Left colon (tissue), 2 donors: ENCODE data around the gene EXOC8. TPM values are rescaled to one million over a fixed set of nuclear protein-coding genes. Genes with fewer than 3 reads are reported as not detected.

Experiments used
- ATAC-seq: fragments of 200-7000 bp; cut with Tn5 transposase; one replicate; pipeline ENCODE4 v1.9.1; 2020; ENCODE audit warnings: mild to moderate bottlenecking, moderate library complexity
- DNase-seq, 2 donors: peaks; one replicate each; pipeline ENCODE4 v3.0.0-alpha.2; 2020
- intact Hi-C, 2 donors: fragments of 100-400 bp; cut with DNase I in 1 of 2; cut with micrococcal nuclease in 1 of 2; formaldehyde crosslinking; loops; one replicate each; pipeline versions ENCODE4 v1.11.2 to v1.14.0; 2022; cut with DNase I, micrococcal nuclease
- long read RNA-seq: library from polyadenylated mRNA; unstranded; transcript quantifications from one replicate; pipeline ENCODE4 v2.0.0, GENCODE V29; 2021
- total RNA-seq, 2 donors: library from RNA; stranded (reverse); fragmentation: NEBNext Ultra II Directional; extraction: Animal tissue kit (Norgen Biotek cat#: 25700); gene quantifications; one replicate each; pipeline ENCODE4 v1.2.1, GENCODE V29; 2021
- donor health status: DM: no; HTN: no; CAD: no.
- donor health status: DM: yes; HTN: yes; CAD: no.

EXOC8 gene, protein sequence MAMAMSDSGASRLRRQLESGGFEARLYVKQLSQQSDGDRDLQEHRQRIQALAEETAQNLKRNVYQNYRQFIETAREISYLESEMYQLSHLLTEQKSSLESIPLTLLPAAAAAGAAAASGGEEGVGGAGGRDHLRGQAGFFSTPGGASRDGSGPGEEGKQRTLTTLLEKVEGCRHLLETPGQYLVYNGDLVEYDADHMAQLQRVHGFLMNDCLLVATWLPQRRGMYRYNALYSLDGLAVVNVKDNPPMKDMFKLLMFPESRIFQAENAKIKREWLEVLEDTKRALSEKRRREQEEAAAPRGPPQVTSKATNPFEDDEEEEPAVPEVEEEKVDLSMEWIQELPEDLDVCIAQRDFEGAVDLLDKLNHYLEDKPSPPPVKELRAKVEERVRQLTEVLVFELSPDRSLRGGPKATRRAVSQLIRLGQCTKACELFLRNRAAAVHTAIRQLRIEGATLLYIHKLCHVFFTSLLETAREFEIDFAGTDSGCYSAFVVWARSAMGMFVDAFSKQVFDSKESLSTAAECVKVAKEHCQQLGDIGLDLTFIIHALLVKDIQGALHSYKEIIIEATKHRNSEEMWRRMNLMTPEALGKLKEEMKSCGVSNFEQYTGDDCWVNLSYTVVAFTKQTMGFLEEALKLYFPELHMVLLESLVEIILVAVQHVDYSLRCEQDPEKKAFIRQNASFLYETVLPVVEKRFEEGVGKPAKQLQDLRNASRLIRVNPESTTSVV
- 10 to 100 TPM; 12.2 to 14.1 TPM for total RNA-seq
- long read RNA-seq, full-length matches to known transcripts = 2 of 2 reads
- long read RNA-seq, partial matches to known transcripts = 0 of 2 reads
- long read RNA-seq, other reads (novel, unspliced or antisense) = 0 of 2 reads

DNA sequence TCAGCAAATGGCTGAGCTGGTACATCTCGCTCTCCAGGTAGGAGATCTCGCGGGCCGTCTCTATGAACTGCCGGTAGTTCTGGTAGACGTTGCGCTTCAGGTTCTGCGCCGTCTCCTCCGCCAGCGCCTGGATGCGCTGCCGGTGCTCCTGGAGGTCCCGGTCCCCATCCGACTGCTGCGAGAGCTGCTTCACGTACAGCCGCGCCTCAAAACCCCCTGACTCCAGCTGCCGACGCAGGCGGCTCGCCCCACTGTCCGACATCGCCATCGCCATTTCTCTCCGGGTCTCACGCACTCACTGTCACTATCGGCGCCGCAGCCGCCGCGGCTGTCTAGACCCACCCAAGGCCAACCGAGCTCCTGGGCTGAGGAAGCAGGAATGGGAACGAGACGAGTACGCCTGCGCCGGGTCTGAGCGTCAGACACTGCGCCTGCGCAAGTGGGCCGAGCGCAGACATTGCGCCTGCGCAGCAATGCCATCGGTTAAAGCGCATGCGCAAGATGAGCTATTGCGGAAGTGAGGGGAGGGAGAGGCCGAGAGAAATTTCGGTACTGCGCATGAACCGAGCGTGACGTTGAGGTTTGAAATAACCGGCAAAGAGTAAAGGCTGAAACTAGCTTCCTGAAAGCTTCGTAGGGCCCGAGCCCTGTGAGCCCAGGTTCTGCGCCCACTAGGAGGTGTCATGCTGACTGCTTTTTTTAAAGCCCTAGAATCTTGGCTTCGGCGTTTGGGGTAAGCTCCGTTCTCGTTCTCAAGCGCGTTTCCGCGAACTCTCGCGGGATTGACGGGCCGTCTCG is at the start of gene EXOC8:
Gene EXOC8, minus strand, starts transcription at position 381 of the 798 bp plus-strand sequence. Its CDS starts 107 bp downstream, at position 274.
- ATAC-seq = peak; percentile 87
- intact Hi-C loops = no loop called here
- DNase-seq = peak; percentile 92 to 95

DNA sequence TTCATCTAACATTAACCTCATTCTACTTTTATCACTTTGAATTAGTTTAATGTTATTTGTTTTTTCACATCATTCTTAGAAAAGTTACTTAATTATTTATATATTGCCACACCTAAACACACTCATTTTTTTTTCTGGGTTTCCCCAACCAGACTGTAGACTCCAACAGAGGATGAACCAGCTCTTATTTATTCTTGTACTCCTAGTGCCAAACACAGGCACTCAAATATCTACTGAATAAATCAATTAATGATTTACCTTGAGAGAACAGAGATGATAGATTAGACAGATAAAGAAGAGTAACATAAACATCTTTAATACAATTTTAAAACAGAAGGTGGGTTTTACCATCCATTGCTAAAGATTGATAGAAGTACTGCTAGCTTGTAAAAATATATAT is 48.8 kb upstream of the EXOC8 start:
- DNase-seq (no peak), ATAC-seq (no peak)
- intact Hi-C loops = no loop called here

DNA sequence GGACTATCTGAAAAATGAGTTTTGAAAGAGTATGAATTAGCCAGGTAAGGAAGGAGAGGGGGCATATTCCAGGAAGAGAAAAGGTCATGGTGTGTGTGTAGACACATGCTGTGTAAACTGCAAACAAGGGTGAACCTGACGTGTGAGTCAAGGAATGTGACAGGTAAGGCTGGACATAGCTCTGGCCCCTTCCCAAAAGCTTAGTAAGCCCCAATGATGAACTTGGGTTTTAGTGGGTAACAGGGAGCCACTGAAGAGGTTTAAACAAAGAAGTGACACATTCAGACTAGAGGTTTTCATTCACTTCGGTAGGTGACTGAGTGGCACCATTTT is 47.7 kb upstream of the EXOC8 start:
- DNase-seq = no peak
- intact Hi-C loops = no loop called here
- no peak for ATAC-seq

DNA sequence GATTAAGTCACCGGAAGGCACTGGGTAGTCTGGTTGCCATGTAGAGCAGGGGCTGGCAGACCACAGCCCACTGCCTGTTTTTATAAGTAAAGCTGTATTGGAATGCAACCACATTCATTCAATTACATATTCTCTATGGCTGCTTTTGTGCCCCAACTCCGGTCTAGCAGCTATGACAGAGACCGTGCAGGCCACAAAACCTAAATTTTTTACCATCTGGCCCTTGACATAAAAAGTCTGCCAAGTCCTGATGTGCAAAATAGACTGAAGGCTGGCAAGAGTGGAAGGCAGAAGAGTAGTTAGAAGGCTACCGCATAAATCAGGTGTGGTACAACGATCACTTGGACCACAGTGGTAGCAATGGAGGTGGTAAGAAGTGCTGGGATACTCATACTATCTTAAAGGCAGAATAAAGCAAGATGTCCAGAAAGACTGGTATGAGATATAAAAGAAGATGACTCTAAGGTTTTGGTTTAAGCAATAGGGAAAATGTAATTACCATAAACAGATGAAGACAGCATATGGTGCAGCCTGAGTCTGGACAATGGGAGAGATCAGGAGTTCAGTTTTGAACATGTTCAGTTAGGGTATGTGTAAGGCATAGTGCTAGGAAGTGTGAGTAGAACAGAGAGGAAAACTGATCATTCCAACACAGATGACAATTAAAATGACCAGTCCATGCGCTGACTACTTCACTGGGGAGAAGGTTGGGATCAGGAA is 47.2 kb upstream of the EXOC8 start:
- intact Hi-C loops = no loop called here
- DNase-seq (no peak), ATAC-seq (no peak)

DNA sequence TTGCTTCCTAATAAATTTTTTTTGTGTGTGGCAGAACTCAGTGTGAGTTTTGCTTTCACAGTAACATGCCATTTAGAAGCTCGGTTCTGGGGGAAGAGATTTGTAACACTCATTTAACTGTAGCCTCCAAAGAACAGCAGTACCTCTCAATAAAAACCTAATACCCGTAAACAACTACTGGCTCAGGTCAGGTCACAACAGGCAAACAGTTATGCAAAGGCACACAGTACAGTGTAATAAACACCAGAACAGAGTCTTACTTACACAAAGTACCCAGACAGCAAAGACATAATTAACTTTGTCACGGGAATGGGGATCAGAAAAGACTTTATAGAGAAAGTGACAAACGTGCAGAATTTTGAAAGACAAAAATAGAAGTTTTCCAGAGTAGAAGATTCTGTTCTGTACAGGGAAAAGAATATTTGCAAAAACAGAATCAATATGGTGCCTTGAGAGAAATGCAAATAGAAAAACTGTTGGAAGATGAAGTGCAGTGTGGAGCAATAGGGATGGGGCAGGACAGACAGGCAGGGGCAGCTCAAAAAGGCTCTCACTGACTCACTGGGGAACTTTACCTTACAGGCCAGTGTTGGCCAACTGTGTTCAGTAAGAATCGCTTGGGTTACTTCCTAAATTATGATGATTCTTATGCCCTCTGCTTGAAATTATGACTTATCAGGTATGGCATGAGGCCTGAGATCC is 45.7 kb upstream of the EXOC8 start:
- ATAC-seq (no peak), DNase-seq (no peak)
- intact Hi-C loops = no loop called here

DNA sequence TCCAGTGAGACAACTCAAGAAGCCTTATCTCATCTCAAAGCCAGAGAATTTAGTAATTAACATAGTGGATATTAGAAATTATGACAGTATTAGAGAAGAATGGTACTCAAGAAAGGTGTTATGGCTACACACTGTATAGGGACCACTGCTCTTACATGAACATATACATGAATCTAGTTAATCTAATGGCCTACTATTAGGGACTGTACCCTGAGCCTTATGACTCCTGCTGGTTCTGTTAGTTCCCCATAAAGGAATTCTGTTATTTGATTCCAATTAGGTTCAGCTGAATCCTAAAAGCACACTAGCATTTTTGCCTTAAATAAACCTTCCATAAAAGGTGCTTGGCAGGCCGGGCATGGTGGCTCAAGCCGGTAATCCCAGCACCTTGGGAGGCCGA is 44.8 kb upstream of the EXOC8 start:
- DNase-seq (no peak), ATAC-seq (no peak)
- intact Hi-C loops = no loop called here

DNA sequence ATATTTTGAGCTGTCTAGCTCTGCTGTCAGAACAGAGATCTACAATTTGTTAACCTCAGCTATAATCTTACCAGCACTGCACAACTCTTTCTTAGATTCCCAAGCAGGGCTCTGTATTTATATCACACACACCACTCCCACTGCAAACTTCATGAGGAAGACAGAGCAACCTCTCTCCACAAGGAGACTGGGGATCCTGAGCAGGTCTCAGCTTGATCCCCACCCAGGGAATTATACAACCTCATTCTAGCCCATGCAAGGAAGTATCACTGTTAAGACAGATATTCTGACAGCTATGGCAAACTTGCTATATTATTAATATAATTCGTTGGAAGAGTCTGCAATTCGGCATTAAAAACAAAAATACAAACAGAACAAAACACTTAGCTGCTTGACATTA is 44.1 kb upstream of the EXOC8 start:
- ATAC-seq (peak; percentile 22), DNase-seq (no peak)
- intact Hi-C loops = no loop called here

DNA sequence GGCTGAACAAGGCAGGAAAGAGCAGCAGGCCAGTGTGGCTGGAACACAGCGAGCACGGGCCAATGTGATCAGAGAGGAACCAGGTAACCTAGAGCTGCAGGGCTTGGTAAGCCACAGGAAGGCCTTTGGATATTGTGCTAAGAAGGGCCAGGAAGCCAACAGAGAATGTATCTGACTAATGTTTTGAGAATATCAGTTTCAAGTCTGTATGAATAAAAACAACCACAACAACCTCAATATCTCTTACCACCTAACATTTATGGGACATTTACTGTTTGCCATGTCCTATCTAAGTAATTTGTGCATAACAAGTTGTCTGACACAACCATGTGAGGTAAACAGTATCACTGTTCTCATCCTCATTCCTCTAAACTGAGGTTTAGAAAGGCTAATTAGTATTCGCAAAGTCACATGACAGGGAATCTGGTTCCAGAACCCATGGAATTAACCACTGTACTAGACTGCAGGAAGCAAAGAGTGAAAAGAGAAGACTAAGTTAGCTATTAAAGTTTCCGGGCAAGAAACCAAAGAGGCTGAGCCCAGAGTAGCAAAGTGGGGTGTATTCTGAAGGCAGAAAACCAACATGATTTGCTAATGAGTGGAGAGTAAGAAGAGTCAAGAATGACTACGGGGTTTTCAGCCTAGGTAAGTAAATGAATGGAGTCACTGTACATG is 39.4 kb upstream of the EXOC8 start:
- peak; percentile 23 for ATAC-seq
- intact Hi-C loops = no loop called here
- no peak for DNase-seq

DNA sequence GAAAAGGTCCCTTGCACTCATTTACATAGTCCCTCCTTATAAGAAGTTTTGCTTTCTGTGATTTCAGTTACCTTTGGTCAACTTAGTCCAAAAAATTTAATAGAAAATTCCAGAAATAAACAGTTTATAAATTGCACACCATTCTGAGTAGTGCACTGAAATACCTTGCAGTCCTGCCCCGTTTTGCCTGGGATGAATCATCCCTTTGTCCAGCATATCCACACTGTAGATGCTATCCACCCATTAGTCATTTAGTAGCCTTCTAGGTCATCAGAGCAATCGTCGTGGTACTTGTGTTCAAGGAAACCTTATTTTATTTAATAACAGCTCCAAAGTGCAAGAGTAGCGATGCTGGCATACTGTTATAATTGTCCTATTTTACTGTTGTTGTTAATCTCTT is 38.4 kb upstream of the EXOC8 start:
- no peak for DNase-seq
- intact Hi-C loops = no loop called here
- no peak for ATAC-seq

DNA sequence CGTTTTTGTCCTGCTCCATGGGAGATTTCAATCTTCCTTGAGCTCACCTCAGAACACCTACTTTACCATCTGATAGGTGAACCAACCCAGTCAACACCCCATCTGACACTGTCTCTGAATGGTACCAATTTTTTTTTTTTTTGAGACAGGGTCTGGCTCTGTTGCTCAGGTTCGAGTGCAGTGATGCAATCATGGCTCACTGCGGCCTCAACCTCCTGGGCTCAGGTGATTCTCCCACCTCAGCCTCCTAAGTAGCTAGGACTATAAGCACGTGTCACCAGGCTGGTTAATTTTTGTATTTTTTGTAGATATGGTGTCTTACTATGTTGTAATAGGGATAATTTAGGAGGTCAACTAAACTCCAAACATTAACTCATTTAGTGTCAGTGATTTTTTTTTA is 36.7 kb upstream of the EXOC8 start:
- ATAC-seq (no peak), DNase-seq (no peak)
- intact Hi-C loops = no loop called here

DNA sequence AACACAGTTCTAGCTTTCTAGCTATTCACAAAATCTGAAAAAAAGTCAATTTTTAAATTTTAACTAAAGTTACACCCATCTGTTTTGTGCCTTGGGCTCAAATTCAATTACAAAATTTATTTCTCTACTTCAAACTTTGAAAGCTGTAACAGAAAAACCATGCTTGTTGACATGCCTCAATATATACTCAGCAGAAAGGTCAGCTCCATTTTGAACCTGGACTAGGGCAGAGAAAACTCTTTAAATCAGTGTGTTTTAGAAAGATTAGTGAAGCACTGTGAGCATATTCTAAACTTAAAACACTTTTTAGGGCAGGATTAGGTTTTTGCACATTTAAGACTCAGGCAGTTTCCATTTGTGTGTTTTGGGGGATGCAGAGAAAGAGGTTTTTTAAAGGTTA is 34.8 kb upstream of the EXOC8 start:
- intact Hi-C loops = no loop called here
- no peak for DNase-seq
- ATAC-seq = no peak

DNA sequence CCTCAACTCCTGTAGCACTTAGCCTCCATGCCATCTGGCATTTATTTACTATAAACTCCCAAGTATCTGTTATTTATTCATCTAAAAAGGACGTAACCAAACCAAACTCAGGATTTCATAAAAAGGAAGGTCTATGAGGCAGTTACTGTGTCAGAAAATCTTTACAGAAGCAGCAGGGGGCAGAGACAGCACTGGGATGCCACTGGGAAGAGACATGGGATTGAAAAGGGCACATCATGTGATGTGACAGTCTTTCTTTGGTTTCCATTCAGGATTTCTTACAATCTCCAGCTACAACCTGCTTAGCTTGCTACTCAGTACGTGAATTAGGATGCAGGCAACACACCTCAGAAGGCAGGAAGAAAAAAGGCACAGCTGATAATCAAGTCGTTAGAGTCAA is 31.6 kb upstream of the EXOC8 start:
- DNase-seq (no peak), ATAC-seq (no peak)
- intact Hi-C loops = no loop called here

DNA sequence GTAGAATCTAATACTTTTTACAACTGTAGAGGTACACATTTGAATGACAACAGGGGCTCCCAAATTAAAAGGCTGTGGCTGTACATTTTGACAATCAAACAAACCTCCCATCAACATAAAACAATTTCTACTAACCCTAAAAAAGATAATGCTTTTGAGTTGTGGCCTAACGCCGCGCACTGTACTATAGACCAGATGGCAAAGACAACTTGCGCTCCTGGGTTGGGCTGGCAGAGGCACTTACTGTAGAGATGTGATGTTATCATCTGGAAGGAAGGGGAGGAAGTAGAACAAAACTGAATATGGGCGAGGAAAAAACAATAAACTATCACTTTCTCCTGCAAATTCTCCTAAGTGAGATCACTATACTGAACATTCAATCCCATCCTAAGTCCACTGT is 26.5 kb upstream of the EXOC8 start:
- DNase-seq (no peak), ATAC-seq (no peak)
- intact Hi-C loops = loop anchor here in 1 of 2 donors (5.0 kb wide), 1 partner anchor 223 kb away; no protein-coding TSS in a partner anchor

DNA sequence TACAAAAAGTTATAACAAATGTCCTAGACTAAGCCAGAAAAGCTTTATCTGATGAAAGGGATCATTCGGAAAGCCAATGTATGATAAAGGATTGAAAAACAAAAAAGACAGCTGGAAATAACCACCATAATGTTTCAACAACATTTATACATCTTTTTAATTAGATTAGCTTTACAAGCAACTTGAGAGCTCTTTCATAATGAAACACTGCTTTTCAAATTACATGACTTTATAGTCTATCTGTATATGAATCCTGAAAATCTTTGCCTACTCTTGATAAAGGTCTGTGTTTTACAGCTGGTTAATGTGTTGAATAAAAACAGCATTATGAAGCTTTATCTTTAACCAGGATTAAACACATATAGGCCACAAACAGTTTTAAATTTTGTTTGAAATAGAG is 26.0 kb upstream of the EXOC8 start:
- DNase-seq = no peak
- intact Hi-C loops = loop anchor here in 1 of 2 donors (5.0 kb wide), 1 partner anchor 224 kb away; no protein-coding TSS in a partner anchor
- ATAC-seq = no peak

DNA sequence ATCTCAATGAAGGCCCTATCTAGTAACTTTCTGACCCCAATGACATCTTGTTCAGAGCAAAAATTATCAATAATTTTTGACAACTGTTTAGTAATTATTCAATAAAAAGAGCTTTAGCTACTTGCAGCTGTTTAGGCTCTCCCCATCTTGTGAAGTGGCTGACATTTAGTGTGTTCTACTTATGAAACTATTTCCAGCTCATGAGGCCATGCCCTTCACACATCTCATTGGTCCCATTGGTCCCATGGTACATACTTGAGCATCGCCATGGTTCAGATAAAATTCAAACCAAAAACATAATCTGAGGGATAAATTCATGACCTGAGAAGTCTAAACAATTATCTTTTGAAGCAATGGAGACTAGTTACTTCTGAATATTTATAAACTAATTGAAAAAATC is 24.7 kb upstream of the EXOC8 start:
- intact Hi-C loops = loop anchor here in 1 of 2 donors (5.0 kb wide), 1 partner anchor 225 kb away; no protein-coding TSS in a partner anchor
- DNase-seq (no peak), ATAC-seq (no peak)

DNA sequence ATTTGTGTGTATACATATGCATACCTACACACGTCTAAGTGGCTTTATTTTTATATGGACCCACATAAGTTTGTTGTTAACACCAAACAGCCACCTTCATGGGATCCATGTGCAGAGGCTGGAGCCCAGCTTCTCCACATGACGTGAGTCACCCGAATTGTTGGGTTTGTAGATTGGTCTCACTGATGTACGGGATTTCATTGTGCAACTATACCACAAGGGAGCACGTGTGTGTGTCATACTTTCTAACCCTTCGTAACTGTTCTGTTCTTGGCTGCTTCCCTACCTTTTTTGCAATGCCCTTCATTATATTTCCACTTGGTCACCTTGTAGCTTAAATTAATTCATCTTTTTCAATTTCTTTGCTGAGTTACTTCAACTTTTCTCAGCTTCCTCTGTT is 21.5 kb upstream of the EXOC8 start:
- intact Hi-C loops = loop anchor here in 1 of 2 donors (5.0 kb wide), 1 partner anchor 243 kb away; no protein-coding TSS in a partner anchor
- DNase-seq = no peak
- ATAC-seq = no peak

DNA sequence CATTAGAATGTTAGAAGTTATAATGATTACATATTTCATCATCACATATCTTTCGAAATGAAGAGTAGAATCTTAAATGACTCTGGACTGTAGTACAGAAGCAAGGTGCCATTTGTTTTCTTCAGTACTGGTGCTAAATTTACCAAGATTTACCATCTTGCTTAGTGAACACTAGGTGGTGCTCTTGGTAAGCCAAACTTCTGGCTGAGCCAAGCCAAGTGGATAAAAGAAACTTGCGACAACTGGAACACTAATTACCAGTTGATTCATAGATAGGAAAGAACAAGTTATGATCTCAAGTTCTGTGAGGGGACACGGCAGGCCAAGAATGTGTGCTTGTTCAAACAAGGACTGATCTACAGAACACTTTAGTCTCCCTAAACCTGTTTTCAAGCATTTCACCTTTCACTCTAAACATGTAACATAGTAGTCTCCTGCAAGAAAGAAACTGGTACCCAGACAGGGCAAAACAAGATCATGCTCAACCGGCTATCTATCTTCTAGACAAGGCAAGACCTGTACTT is 20.2 kb upstream of the EXOC8 start:
- ATAC-seq = peak; percentile 91
- DNase-seq = no peak
- intact Hi-C loops = loop anchor here in 1 of 2 donors (5.0 kb wide), 1 partner anchor 244 kb away; no protein-coding TSS in a partner anchor
